Fibroblast of lung (primary cell): ENCODE data around the gene MYADML2.

Experiments used
- CTCF ChIP-seq, 2 donors: IDR thresholded peaks in 1 of 2; conservative IDR thresholded peaks in 1 of 2; 1 replicate in 1 of 2; 2 replicates in 1 of 2; pipeline ENCODE4 v1.5.1; 2011 to 2012; ENCODE audit warnings: low read length in 2 of 2, control low read depth in 1 of 2, inconsistent platforms in 1 of 2, low read depth in 1 of 2, mild to moderate bottlenecking in 1 of 2
- EZH2 ChIP-seq: IDR thresholded peaks from 2 replicates; pipeline ENCODE4 v1.5.1; 2012; ENCODE audit warnings: low read length, control low read depth, mild to moderate bottlenecking; ENCODE audit errors: missing control alignments

- no peak for TF ChIP-seq CTCF (conservative IDR thresholded peaks at IDR 0.05 in 1 of 2, IDR thresholded peaks at IDR 0.05 in 1 of 2; ENCODE audit: low read depth in 1 of 2, low read length in 2 of 2)
- TF ChIP-seq EZH2 = no peak
Observed at GRCh38 chr17:81907219-81908145, 39.6 kb downstream of the MYADML2 start.
